ENCODE measurements around the gene EFTUD2.
A peak's percentile ranks its signal among the peaks of the same experiment; 100 is the strongest.

EFTUD2 gene

GRCh38 chr17:44808156-44808555 is 91.1 kb downstream of the EFTUD2 start:
- DNase-seq = no peak

- DNase-seq = no peak
Observed at GRCh38 chr17:44807817-44808155, 91.5 kb downstream of the EFTUD2 start.

GRCh38 chr17:44807093-44807816 is 92.0 kb downstream of the EFTUD2 start:
- no peak for DNase-seq

GRCh38 chr17:44804302-44805089 is 94.7 kb downstream of the EFTUD2 start:
- peak in 1 of 14 donors; percentile 83 for DNase-seq

GRCh38 chr17:44801880-44802279 is 97.4 kb downstream of the EFTUD2 start:
- no peak for DNase-seq

All from C1 segment of cervical spinal cord (tissue), 14 donors.